Measurements from ENCODE around the gene SEPTIN1.

SEPTIN1 gene

DNA sequence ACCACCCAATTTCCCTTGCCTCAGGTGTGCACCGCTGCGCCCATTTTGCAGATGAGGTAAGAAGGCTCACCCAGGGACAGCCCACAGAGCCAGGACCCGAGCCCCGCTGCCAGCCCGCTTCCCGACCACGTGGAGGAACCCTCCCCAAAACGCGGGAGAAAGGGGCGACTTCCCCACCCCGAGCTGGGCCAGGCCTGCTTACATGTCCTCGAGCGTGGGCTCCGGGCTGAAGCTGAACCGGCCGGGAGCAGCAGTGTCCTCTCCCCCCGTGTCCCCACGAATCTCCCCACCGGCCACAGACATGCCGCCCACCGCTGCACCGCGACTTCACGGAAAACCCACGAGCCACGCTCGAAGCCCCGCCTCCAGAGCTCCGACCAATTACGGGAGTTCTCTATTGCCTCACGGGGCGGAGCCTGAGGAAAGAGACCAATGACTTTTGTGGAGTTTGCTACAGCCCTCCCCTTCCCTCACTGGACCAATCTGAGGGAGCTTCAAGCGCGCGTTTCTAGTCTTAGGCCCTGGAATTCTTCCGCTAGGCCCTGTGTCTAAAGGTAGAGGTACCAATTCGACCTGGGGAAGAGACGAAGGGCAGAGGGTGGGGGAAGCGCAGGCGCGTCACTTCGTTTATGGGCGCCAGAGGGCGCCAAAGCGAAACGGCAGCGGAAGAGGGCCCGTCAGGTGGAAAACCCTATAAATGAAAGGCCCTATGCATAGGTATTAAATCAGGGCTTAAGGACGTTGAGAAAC lies 47.5 kb upstream of the SEPTIN1 start, which contains the start of gene DCTPP1 (continued):
- TF ChIP-seq, protein P1, sequence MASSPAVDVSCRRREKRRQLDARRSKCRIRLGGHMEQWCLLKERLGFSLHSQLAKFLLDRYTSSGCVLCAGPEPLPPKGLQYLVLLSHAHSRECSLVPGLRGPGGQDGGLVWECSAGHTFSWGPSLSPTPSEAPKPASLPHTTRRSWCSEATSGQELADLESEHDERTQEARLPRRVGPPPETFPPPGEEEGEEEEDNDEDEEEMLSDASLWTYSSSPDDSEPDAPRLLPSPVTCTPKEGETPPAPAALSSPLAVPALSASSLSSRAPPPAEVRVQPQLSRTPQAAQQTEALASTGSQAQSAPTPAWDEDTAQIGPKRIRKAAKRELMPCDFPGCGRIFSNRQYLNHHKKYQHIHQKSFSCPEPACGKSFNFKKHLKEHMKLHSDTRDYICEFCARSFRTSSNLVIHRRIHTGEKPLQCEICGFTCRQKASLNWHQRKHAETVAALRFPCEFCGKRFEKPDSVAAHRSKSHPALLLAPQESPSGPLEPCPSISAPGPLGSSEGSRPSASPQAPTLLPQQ (tag by site-specific recombination; IDR thresholded peaks at IDR 0.05): peak; percentile 82
- TF ChIP-seq, protein P2, sequence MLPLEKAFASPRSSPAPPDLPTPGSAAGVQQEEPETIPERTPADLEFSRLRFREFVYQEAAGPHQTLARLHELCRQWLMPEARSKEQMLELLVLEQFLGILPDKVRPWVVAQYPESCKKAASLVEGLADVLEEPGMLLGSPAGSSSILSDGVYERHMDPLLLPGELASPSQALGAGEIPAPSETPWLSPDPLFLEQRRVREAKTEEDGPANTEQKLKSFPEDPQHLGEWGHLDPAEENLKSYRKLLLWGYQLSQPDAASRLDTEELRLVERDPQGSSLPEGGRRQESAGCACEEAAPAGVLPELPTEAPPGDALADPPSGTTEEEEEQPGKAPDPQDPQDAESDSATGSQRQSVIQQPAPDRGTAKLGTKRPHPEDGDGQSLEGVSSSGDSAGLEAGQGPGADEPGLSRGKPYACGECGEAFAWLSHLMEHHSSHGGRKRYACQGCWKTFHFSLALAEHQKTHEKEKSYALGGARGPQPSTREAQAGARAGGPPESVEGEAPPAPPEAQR (tag by site-specific recombination; IDR thresholded peaks at IDR 0.05): 0 out of 2 replicates have a peak, but pooled peaks have one; percentile 34
- TF ChIP-seq GLI2 (tag by site-specific recombination; IDR thresholded peaks at IDR 0.05; ENCODE audit: borderline replicate concordance, low read depth) (no peak), ZNF621 (tag by site-specific recombination; IDR thresholded peaks at IDR 0.05) (no peak), ZNF514 (tag by site-specific recombination; IDR thresholded peaks at IDR 0.05) (no peak), ZNF768 (tag by site-specific recombination; IDR thresholded peaks at IDR 0.05) (no peak), ZNF140 (tag by site-specific recombination; IDR thresholded peaks at IDR 0.05) (no peak), ZSCAN30 (tag by site-specific recombination; IDR thresholded peaks at IDR 0.05) (peak; percentile 88), ZNF239 (tag by site-specific recombination; IDR thresholded peaks at IDR 0.05) (no peak), ZNF426 (tag by site-specific recombination; IDR thresholded peaks at IDR 0.05) (no peak), YY2 (tag by site-specific recombination; IDR thresholded peaks at IDR 0.05) (peak; percentile 65), ZNF558 (tag by site-specific recombination; IDR thresholded peaks at IDR 0.05) (peak; percentile 77; the same call in 1 of the 2 replicates), ZNF473 (tag by site-specific recombination; IDR thresholded peaks at IDR 0.05) (no peak), ZNF24 (tag by site-specific recombination; IDR thresholded peaks at IDR 0.05) (peak; percentile 88; the same call in 1 of the 2 replicates), ZNF335 (tag by site-specific recombination; conservative IDR thresholded peaks at IDR 0.05) (peak; percentile 93), ZNF132 (tag by site-specific recombination; IDR thresholded peaks at IDR 0.05; ENCODE audit: borderline replicate concordance) (no peak), KLF9 (tag by site-specific recombination; IDR thresholded peaks at IDR 0.05; ENCODE audit: low read depth) (peak; percentile 76), ZNF521 (tag by site-specific recombination; IDR thresholded peaks at IDR 0.05) (no peak), SCRT1 (tag by site-specific recombination; IDR thresholded peaks at IDR 0.05; ENCODE audit: borderline replicate concordance) (no peak; the same call in 1 of the 2 replicates), TRIM28 (IDR thresholded peaks at IDR 0.05; ENCODE audit: borderline replicate concordance, low read length) (peak; percentile 82; the same call in 1 of the 2 replicates), PRDM1 (tag by site-specific recombination; IDR thresholded peaks at IDR 0.05) (no peak), SETDB1 (IDR thresholded peaks at IDR 0.05; ENCODE audit: insufficient read length, low read length) (no peak), ZFHX2 (tag by site-specific recombination; conservative IDR thresholded peaks at IDR 0.05) (peak; percentile 84), ZNF76 (tag by site-specific recombination; IDR thresholded peaks at IDR 0.05; ENCODE audit: borderline replicate concordance, low read depth) (no peak), ZNF37A (tag by site-specific recombination; IDR thresholded peaks at IDR 0.05) (no peak)
- TF ChIP-seq, protein P3, sequence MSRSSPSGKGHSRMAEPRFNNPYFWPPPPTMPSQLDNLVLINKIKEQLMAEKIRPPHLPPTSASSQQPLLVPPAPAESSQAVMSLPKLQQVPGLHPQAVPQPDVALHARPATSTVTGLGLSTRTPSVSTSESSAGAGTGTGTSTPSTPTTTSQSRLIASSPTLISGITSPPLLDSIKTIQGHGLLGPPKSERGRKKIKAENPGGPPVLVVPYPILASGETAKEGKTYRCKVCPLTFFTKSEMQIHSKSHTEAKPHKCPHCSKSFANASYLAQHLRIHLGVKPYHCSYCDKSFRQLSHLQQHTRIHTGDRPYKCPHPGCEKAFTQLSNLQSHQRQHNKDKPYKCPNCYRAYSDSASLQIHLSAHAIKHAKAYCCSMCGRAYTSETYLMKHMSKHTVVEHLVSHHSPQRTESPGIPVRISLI (tag by site-specific recombination; IDR thresholded peaks at IDR 0.05): no peak
- TF ChIP-seq, protein P4, sequence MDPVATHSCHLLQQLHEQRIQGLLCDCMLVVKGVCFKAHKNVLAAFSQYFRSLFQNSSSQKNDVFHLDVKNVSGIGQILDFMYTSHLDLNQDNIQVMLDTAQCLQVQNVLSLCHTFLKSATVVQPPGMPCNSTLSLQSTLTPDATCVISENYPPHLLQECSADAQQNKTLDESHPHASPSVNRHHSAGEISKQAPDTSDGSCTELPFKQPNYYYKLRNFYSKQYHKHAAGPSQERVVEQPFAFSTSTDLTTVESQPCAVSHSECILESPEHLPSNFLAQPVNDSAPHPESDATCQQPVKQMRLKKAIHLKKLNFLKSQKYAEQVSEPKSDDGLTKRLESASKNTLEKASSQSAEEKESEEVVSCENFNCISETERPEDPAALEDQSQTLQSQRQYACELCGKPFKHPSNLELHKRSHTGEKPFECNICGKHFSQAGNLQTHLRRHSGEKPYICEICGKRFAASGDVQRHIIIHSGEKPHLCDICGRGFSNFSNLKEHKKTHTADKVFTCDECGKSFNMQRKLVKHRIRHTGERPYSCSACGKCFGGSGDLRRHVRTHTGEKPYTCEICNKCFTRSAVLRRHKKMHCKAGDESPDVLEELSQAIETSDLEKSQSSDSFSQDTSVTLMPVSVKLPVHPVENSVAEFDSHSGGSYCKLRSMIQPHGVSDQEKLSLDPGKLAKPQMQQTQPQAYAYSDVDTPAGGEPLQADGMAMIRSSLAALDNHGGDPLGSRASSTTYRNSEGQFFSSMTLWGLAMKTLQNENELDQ (tag by site-specific recombination; IDR thresholded peaks at IDR 0.05; ENCODE audit: low read depth): no peak; the same call in 1 of the 2 replicates
- TF ChIP-seq, protein P5, sequence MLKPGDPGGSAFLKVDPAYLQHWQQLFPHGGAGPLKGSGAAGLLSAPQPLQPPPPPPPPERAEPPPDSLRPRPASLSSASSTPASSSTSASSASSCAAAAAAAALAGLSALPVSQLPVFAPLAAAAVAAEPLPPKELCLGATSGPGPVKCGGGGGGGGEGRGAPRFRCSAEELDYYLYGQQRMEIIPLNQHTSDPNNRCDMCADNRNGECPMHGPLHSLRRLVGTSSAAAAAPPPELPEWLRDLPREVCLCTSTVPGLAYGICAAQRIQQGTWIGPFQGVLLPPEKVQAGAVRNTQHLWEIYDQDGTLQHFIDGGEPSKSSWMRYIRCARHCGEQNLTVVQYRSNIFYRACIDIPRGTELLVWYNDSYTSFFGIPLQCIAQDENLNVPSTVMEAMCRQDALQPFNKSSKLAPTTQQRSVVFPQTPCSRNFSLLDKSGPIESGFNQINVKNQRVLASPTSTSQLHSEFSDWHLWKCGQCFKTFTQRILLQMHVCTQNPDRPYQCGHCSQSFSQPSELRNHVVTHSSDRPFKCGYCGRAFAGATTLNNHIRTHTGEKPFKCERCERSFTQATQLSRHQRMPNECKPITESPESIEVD (tag by site-specific recombination; IDR thresholded peaks at IDR 0.05): no peak
- TF ChIP-seq, protein P6, sequence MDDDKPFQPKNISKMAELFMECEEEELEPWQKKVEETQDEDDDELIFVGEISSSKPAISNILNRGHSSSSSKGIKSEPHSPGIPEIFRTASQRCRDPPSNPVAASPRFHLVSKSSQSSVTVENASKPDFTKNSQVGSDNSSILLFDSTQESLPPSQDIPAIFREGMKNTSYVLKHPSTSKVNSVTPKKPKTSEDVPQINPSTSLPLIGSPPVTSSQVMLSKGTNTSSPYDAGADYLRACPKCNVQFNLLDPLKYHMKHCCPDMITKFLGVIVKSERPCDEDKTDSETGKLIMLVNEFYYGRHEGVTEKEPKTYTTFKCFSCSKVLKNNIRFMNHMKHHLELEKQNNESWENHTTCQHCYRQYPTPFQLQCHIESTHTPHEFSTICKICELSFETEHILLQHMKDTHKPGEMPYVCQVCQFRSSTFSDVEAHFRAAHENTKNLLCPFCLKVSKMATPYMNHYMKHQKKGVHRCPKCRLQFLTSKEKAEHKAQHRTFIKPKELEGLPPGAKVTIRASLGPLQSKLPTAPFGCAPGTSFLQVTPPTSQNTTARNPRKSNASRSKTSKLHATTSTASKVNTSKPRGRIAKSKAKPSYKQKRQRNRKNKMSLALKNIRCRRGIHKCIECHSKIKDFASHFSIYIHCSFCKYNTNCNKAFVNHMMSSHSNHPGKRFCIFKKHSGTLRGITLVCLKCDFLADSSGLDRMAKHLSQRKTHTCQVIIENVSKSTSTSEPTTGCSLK (tag by site-specific recombination; IDR thresholded peaks at IDR 0.05): no peak

Measured in HEK293 (cell line).